ENCODE results near the gene RHBDD1. TPM values are rescaled to one million over a fixed set of nuclear protein-coding genes. Genes with fewer than 3 reads are reported as not detected.

RHBDD1 gene
- total RNA-seq, 1 donor: 45.0 TPM

DNA sequence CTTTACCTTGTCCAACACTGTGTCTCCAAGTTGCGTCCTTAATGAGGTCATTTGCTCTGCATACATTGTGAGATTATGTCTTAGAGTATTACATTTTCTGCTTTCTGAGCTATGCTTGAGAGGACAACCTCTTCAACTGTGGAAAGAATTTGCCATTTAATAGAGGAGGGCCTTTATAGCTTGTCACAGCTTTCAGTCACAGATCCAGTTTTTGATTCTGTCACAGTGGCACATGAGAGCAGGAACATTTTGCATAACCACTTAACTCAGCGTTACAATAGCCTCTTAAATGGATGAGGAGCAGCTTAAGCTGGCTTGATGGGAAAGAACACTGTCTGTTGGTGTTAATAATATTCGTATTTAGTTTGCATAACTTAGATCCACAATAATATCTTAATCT lies 63.0 kb downstream of the RHBDD1 start:
- H3K4me3 ChIP-seq (ENCODE audit: low read depth, low read length): no peak overlapping the region
- no peak for DNase-seq (ENCODE audit: low read depth)
- TF ChIP-seq, protein P1, sequence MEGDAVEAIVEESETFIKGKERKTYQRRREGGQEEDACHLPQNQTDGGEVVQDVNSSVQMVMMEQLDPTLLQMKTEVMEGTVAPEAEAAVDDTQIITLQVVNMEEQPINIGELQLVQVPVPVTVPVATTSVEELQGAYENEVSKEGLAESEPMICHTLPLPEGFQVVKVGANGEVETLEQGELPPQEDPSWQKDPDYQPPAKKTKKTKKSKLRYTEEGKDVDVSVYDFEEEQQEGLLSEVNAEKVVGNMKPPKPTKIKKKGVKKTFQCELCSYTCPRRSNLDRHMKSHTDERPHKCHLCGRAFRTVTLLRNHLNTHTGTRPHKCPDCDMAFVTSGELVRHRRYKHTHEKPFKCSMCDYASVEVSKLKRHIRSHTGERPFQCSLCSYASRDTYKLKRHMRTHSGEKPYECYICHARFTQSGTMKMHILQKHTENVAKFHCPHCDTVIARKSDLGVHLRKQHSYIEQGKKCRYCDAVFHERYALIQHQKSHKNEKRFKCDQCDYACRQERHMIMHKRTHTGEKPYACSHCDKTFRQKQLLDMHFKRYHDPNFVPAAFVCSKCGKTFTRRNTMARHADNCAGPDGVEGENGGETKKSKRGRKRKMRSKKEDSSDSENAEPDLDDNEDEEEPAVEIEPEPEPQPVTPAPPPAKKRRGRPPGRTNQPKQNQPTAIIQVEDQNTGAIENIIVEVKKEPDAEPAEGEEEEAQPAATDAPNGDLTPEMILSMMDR (IDR thresholded peaks at IDR 0.05; ENCODE audit: insufficient read depth, low read length): no peak

DNA sequence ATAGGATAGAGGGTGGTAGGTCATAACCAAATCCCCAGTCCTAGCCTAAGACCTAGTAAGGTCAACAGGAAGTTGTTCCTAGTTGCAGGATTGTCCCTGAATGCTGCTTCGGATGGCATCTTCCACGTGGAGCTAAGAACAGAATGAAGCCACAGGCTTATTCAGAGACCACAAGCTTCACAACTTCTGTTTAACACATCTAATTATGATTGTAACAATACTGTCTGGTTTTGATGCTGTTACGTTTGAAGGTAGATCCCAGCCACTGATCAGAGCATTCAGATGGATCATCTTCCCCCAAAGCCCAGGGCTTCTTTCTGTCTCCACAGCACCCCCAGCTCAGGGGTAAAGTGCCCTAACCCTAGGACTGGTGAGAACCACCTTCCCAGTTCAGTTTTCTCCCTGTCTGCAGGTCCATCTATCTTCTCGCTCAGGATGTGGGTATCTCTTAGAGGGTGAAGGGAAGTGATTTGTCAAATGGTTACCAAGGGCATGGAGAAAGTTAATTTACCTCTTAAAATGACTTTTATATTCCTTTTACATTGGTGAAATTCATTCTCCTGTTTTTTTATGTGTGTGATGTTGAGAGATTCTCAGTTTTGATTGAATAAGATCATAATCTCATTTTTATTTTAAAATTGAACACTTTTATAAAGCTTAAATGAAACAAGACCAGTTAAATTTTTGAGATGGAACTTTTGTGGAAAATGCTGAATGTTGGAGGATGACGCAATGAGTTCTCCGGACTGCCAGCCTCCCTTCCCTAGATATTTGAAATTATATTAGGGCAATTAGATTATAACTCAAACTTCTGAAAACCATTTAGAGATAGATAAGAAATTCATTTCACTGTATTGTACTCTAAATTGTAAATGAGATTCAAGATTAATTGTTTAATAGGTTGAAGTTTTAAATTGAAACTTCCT lies 66.5 kb downstream of the RHBDD1 start:
- no peak overlapping the region for H3K4me3 ChIP-seq (ENCODE audit: low read depth, low read length)
- DNase-seq (ENCODE audit: low read depth): peak; percentile 32
- TF ChIP-seq, protein P1 (IDR thresholded peaks at IDR 0.05; ENCODE audit: insufficient read depth, low read length): no peak

DNA sequence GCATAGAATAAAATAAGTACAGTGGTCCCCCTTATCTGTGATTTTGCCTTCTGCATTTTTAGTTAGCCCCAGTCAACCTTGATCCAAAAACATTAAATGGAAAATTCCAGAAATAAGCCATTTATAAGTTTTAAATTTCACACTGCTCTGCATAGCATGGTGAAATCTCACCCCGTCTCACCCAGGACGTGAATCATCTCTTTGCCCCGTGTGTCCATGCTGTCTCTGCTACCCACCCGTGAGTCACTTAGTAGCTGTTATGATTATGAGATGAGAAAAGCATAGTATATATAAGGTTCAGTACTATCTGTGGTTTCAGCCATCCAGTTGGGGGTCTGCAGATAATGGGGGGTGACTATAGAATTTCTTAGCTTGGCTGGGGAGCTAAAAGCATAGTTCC lies 67.3 kb downstream of the RHBDD1 start:
- no peak overlapping the region for H3K4me3 ChIP-seq (ENCODE audit: low read depth, low read length)
- DNase-seq (ENCODE audit: low read depth): peak; percentile 66
- TF ChIP-seq, protein P1 (IDR thresholded peaks at IDR 0.05; ENCODE audit: insufficient read depth, low read length): no peak

DNA sequence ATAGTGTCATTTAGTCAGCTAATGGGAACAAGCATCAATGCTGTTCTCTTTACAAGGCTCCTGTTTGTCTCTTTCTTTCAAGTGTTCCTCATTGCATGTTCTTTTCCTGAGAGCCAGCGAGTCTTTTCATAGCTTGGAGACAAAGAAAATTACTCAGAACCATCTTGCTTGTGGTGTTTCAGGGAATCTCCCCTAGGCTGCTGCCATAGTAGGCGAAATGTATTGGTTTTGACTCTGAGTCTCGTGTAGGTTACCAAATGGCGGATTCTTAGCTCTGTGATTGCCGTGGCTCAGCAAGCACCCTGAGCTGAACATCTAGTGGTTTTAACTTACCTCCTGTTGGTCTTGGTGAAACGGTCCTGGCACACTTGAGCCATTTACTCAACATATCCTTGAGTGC lies 68.7 kb downstream of the RHBDD1 start:
- TF ChIP-seq, protein P1 (IDR thresholded peaks at IDR 0.05; ENCODE audit: insufficient read depth, low read length): no peak
- no peak for DNase-seq (ENCODE audit: low read depth)
- no peak overlapping the region for H3K4me3 ChIP-seq (ENCODE audit: low read depth, low read length)

DNA sequence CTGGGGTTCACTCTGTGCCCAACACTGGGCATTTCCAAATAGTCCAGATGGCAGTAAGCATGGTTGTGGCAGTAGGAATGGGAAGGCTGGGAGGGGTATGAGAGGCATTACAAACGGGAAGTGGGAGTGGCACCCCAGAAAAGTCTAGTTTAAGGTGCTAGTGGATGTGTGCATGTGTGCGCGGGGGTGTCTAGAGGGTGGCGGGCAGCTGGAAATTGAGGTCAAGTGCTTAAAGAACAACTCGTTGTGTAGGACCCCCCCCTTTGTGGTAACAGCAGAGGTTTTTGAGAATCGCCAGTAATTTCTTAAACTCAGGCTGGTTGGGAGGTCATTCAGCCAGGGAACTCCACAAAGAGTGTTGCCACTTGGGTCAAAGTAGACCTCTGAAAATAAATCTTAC lies 69.9 kb downstream of the RHBDD1 start:
- TF ChIP-seq, protein P1 (IDR thresholded peaks at IDR 0.05; ENCODE audit: insufficient read depth, low read length): no peak
- no peak for DNase-seq (ENCODE audit: low read depth)
- no peak overlapping the region for H3K4me3 ChIP-seq (ENCODE audit: low read depth, low read length)

DNA sequence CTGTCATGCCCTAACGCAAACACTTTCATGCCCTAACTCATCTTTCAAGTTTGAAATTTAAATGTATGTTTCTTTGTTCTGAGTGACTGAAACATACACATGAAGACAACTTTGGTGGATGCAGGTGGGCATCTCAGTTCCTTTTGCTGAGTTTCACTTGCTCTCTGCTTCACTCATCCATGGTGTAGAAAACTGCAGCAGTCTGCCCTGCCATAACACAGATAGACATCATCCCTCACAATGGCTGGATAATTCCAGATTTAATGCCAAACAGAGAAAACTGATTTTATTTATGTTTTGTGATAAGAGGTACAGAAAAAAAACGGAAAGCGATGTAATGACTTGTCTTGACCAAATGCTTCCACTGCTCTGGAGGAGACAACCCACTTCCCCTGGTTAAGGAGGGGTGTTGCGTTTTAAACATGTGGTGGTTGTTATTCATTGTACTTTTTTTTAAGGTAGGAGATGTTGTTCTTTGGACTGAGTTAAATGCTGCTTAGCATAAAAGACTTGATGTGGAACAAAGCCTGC lies 70.4 kb downstream of the RHBDD1 start:
- H3K4me3 ChIP-seq (ENCODE audit: low read depth, low read length): no peak overlapping the region
- DNase-seq (ENCODE audit: low read depth): no peak
- TF ChIP-seq, protein P1 (IDR thresholded peaks at IDR 0.05; ENCODE audit: insufficient read depth, low read length): no peak

Measured in fibroblast of the aortic adventitia (primary cell).